Gastroesophageal sphincter (tissue), 4 donors: ENCODE measurements around the gene ZC2HC1B. TPM values are rescaled to one million over a fixed set of nuclear protein-coding genes. Genes with fewer than 3 reads are reported as not detected.

Experiments used
- ATAC-seq: fragments of 150-250 bp; one replicate; pipeline ENCODE4 v1.9.1; 2016; ENCODE audit warnings: mild to moderate bottlenecking, moderate library complexity
- H3K27ac ChIP-seq, 4 donors: fragments of 200-600 bp; sonication (generic) in 3 of 4; 1 replicate in 3 of 4; 2 replicates in 1 of 4; pipeline ENCODE4 v1.5.1; 2016 to 2019
- H3K27me3 ChIP-seq: fragments of 200-600 bp; sonication (generic); one replicate; pipeline ENCODE4 v1.5.1; 2019
- H3K36me3 ChIP-seq, 2 donors: fragments of 200-600 bp; sonication (generic); one replicate each; pipeline ENCODE4 v1.5.1; 2019; ENCODE audit warnings: control low read depth in 1 of 2
- H3K4me1 ChIP-seq, 3 donors: fragments of 200-600 bp; sonication (generic); 1 replicate in 2 of 3; 2 replicates in 1 of 3; pipeline ENCODE4 v1.5.1; 2016 to 2019; ENCODE audit warnings: control low read depth in 2 of 3
- H3K4me3 ChIP-seq, 2 donors: fragments of 200-600 bp; sonication (generic); one replicate each; pipeline ENCODE4 v1.5.1; 2019; ENCODE audit warnings: mild to moderate bottlenecking in 1 of 2, moderate library complexity in 1 of 2
- H3K9me3 ChIP-seq, 3 donors: fragments of 200-600 bp; sonication (generic); one replicate each; pipeline ENCODE4 v1.5.1; 2017 to 2019; ENCODE audit warnings: control low read depth in 2 of 3
- EP300 ChIP-seq: sonication (generic); formaldehyde crosslinking; IDR thresholded peaks from one replicate; pipeline ENCODE4 v1.6.1; 2017; ENCODE audit warnings: antibody characterized with exemption, mild to moderate bottlenecking
- POLR2A ChIP-seq, 2 donors: fragments of 450-650 bp; IDR thresholded peaks; one replicate each; pipeline ENCODE4 v1.6.1; 2017; ENCODE audit warnings: antibody characterized with exemption in 2 of 2, mild to moderate bottlenecking in 2 of 2, moderate library complexity in 1 of 2
- POLR2AphosphoS5 ChIP-seq: sonication (generic); formaldehyde crosslinking; IDR thresholded peaks from one replicate; pipeline ENCODE4 v1.6.1; 2017; ENCODE audit warnings: antibody characterized with exemption
- WGBS, 2 donors: methylation state at CpG; one replicate each; pipeline ENCODE4 v1.1.5; 2018; ENCODE audit warnings: low coverage in 1 of 2; 5-methylcytosine and 5-hydroxymethylcytosine counted together
- total RNA-seq, 4 donors: library from RNA; depleted of rRNA; stranded (reverse); fragments of >200 nt; gene quantifications; one replicate each; pipeline ENCODE4 v1.1.0, GENCODE V29; 2016
- TF ChIP-seq, protein P1 (sequence below), 4 experiments: fragments of 200-600 bp in 2 of 4; fragments of 450-650 bp in 2 of 4; sonication (generic) in 1 of 4; IDR thresholded peaks; one replicate each; pipeline ENCODE4 v1.5.1; 2017 to 2019; ENCODE audit warnings: antibody characterized with exemption in 4 of 4, mild to moderate bottlenecking in 2 of 4, moderate library complexity in 2 of 4

The ZC2HC1B gene
- total RNA-seq, 4 donors from 2014 or later: not detected

DNA sequence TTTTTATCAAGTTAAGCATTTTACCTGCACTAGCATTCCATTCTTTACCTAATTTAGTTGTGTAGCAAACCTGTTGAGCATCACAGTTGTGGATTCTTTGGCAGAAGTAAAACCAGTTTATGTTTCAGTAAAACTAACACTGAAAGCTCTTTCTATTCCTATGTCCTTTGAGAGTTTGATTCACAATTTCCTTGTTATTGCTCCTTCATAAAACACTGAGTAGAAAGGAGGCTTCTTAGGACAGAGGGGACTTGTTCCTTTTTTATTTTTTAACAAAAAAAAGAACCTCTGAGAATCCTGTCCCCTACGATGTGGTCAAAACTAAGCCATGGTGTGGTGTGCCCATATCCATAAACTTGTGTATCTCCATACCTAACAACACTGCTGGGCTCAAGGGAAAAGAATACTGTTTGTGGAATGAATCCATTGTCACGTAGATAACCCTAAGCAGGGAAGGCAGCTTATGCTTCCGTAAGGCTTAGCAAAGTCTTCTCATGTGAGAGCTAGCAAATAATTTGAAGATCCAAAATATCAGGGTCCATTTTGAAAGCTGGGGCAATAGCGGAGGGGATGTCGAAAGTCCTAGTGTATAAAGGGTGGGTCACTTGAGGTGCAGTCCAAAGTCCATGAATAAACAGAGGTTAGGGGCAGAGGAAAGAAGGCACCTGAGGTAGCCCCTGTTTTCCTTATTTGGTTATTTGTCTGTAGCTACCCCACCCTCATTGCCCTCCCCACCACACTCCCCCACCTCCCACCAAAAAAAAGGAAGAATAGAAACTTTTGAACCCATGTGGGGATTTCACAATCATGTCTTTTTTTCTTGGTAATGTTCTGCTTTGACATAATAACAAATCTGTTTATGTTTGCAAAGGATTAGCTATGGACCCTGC is 72.7 kb downstream of the ZC2HC1B start:
- TF ChIP-seq POLR2AphosphoS5: no peak
- no peak for TF ChIP-seq EP300
- TF ChIP-seq, protein P1, sequence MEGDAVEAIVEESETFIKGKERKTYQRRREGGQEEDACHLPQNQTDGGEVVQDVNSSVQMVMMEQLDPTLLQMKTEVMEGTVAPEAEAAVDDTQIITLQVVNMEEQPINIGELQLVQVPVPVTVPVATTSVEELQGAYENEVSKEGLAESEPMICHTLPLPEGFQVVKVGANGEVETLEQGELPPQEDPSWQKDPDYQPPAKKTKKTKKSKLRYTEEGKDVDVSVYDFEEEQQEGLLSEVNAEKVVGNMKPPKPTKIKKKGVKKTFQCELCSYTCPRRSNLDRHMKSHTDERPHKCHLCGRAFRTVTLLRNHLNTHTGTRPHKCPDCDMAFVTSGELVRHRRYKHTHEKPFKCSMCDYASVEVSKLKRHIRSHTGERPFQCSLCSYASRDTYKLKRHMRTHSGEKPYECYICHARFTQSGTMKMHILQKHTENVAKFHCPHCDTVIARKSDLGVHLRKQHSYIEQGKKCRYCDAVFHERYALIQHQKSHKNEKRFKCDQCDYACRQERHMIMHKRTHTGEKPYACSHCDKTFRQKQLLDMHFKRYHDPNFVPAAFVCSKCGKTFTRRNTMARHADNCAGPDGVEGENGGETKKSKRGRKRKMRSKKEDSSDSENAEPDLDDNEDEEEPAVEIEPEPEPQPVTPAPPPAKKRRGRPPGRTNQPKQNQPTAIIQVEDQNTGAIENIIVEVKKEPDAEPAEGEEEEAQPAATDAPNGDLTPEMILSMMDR (IDR thresholded peaks at IDR 0.05): no peak
- TF ChIP-seq POLR2A (IDR thresholded peaks at IDR 0.05): no peak
- Histone ChIP-seq H3K9me3 (peaks cover 0 to 2% (median 0%) of the 10 kb centered on the region in 3 donors), H3K36me3 (no peaks in the 10 kb centered on the region), H3K27me3 (no peaks in the 10 kb centered on the region), H3K4me3 (no peak overlapping the region), H3K4me1 (no peaks in the 10 kb centered on the region), H3K27ac (no peak overlapping the region)
- 53 to 72% methylated on average over 5 of the region's 5 CpGs for WGBS, 2 donors
- ATAC-seq: no peak

GRCh38 chr6:143937668-143937970 is 73.3 kb downstream of the ZC2HC1B start:
- TF ChIP-seq, protein P1 (IDR thresholded peaks at IDR 0.05): no peak
- TF ChIP-seq POLR2AphosphoS5: no peak
- TF ChIP-seq EP300: no peak
- TF ChIP-seq POLR2A (IDR thresholded peaks at IDR 0.05): no peak
- 89 to 100% methylated on average over 1 of the region's 1 CpG for WGBS, 2 donors
- no peak for ATAC-seq
- no peaks in the 10 kb centered on the region for H3K4me1 ChIP-seq
- H3K27me3 ChIP-seq: no peaks in the 10 kb centered on the region
- H3K9me3 ChIP-seq: no peaks in the 10 kb centered on the region
- no peak overlapping the region for H3K4me3 ChIP-seq
- no peaks in the 10 kb centered on the region for H3K36me3 ChIP-seq
- no peak overlapping the region for H3K27ac ChIP-seq

GRCh38 chr6:143939364-143939763 is 75.1 kb downstream of the ZC2HC1B start:
- Histone ChIP-seq H3K9me3 (no peaks in the 10 kb centered on the region), H3K27ac (no peak overlapping the region), H3K4me1 (no peaks in the 10 kb centered on the region), H3K27me3 (no peaks in the 10 kb centered on the region), H3K4me3 (no peak overlapping the region), H3K36me3 (no peaks in the 10 kb centered on the region)
- TF ChIP-seq POLR2A (IDR thresholded peaks at IDR 0.05): no peak
- TF ChIP-seq, protein P1 (IDR thresholded peaks at IDR 0.05): no peak
- no peak for TF ChIP-seq POLR2AphosphoS5
- no peak for TF ChIP-seq EP300
- no peak for ATAC-seq
- WGBS, 2 donors: 56 to 60% methylated on average over 4 of the region's 4 CpGs

DNA sequence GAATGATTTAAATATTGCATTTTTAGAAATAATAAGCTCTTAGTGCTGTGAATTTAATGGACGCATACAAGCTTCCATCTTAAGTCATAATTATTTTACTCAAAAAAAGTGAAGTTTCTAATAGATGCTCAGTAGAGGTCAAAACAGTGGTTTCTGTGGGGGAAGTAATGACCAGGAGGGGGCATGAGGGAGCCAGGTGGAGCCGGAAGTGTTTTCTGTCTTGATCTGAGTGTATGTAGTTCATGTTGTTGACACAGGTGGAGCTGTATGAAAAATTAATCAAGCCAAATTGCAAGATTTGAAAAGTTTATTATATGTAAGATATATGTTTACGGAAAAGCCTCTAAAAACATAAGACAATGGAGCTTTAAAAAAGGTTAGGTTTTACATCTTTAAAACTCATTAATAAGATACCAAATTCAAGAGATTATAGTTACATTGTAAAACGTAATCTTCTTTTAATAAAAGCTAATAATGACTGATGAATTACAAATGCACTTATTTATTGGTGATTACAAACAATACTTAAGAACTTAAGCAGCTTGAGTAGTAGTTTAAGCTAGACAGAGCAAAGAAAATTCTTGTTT is 75.8 kb downstream of the ZC2HC1B start:
- Histone ChIP-seq H3K9me3 (no peaks in the 10 kb centered on the region), H3K36me3 (no peaks in the 10 kb centered on the region), H3K27me3 (no peaks in the 10 kb centered on the region), H3K4me1 (no peaks in the 10 kb centered on the region), H3K27ac (no peak overlapping the region), H3K4me3 (no peak overlapping the region)
- TF ChIP-seq, protein P1 (IDR thresholded peaks at IDR 0.05): peak; percentile 27 to 55 (median 38)
- TF ChIP-seq POLR2AphosphoS5: no peak
- WGBS, 2 donors: 37 to 57% methylated on average over 4 of the region's 4 CpGs
- ATAC-seq: no peak
